ENCODE measurements around the gene GRK1. TPM values are rescaled to one million over a fixed set of nuclear protein-coding genes. Genes with fewer than 3 reads are reported as not detected.

GRK1 gene
- total and polyA plus RNA-seq, 2 of the 13 experiments (the other 11 are each of a cell fraction or from before 2014, with no cell fraction given) = 0.07 to 0.12 TPM

- TF ChIP-seq ETS1 (CRISPR knock-in tag; IDR thresholded peaks at IDR 0.05) (no peak), TEF (CRISPR knock-in tag; IDR thresholded peaks at IDR 0.05) (no peak), ZNF263 (CRISPR knock-in tag; IDR thresholded peaks at IDR 0.05) (no peak)
Observed at GRCh38 chr13:113770937-113771336, 103.9 kb downstream of the GRK1 start (continued).

GRCh38 chr13:113771709-113772331 lies 104.8 kb downstream of the GRK1 start:
- ChIA-PET POLR2A (no interaction called here), CTCF (ENCODE audit: low intra/inter-chr PET ratio, low total read pairs) (no interaction called here)
- intact Hi-C loops (cut with micrococcal nuclease; ENCODE audit: unreplicated experiment) (no loop called here), in situ Hi-C loops (cut with HindIII; ENCODE audit: extremely low pct_ligation_motif_present, low pct_unique_long_range_greater_than_20kb) (no loop called here)
- H3K27ac ChIP-seq (ENCODE audit: extremely low read length, insufficient read depth, low read length) = no peak overlapping the region
- no peaks in the 10 kb centered on the region for H3K79me2 ChIP-seq (ENCODE audit: insufficient read depth, low read length)
- no peaks in the 10 kb centered on the region for H3K36me3 ChIP-seq (replicated peaks in 1 of 2; ENCODE audit: control insufficient read depth in 1 of 2, insufficient read depth in 2 of 2, low read length in 2 of 2)
- no peak overlapping the region for H3K4me2 ChIP-seq (ENCODE audit: low read depth, low read length)
- H3K4me3 ChIP-seq (replicated peaks in 1 of 3; ENCODE audit: insufficient read depth in 1 of 3, low read depth in 2 of 3, low read length in 3 of 3) = no peak overlapping the region
- H2AFZ ChIP-seq (ENCODE audit: low read length) = no peak overlapping the region
- H4K20me1 ChIP-seq (ENCODE audit: insufficient read depth, low read length) = no peaks in the 10 kb centered on the region
- 0% methylated on average over 4 of the region's 4 CpGs for WGBS (ENCODE audit: low lambda C conversion rate)
- FAIRE-seq (no peak), DNase-seq (ENCODE audit: low spot score) (no peak), ATAC-seq (no peak)
- H3K9ac ChIP-seq (ENCODE audit: insufficient read depth, low read depth, low read length) = no peak overlapping the region
- BruUV-seq (replicated peaks) = no TSS peak
- no peaks in the 10 kb centered on the region for H3K9me3 ChIP-seq (ENCODE audit: low read length)
- peaks cover 2 to 45% of the 10 kb centered on the region in 2 experiments for H3K27me3 ChIP-seq (ENCODE audit: control insufficient read depth in 1 of 2, insufficient read depth in 2 of 2, low read length in 2 of 2)
- H3K4me1 ChIP-seq (ENCODE audit: insufficient read depth, low read length) = peaks cover 14% of the 10 kb centered on the region; the same call in 1 of the 2 replicates
- no peak for TF ChIP-seq TFAP4 (IDR thresholded peaks at IDR 0.05; ENCODE audit: borderline replicate concordance, low read depth)
- no peak for TF ChIP-seq ZBTB25 (CRISPR knock-in tag; IDR thresholded peaks at IDR 0.05)
- no peak for TF ChIP-seq CREB1 (IDR thresholded peaks at IDR 0.05)
- no peak for TF ChIP-seq CREB1 (CRISPR knock-in tag; IDR thresholded peaks at IDR 0.05)
- TF ChIP-seq ZNF609 (CRISPR knock-in tag; IDR thresholded peaks at IDR 0.05; ENCODE audit: borderline replicate concordance) = no peak
- TF ChIP-seq ZBTB21 (CRISPR knock-in tag; IDR thresholded peaks at IDR 0.05) = no peak
- TF ChIP-seq HNRNPK (IDR thresholded peaks at IDR 0.05; ENCODE audit: low read depth, low read length, poor library complexity, severe bottlenecking) = no peak
- no peak for TF ChIP-seq PATZ1 (CRISPR knock-in tag; IDR thresholded peaks at IDR 0.05)

All from HepG2 (cell line).